Spleen (tissue), 7 donors: ENCODE measurements around the gene DTNBP1.

ENCODE experiments used
- CTCF ChIP-seq, 11 experiments: fragments of 200-600 bp in 7 of 11; fragments of 450-650 bp in 4 of 11; sonication (generic) in 4 of 11; IDR thresholded peaks in 8 of 11; conservative IDR thresholded peaks in 3 of 11; 1 replicate in 7 of 11; 2 replicates in 4 of 11; pipeline versions ENCODE4 v1.4.0 to v1.8.0; 2016 to 2021; ENCODE audit warnings: antibody characterized with exemption in 11 of 11, inconsistent platforms in 4 of 11, mild to moderate bottlenecking in 1 of 11
- POLR2A ChIP-seq, 3 donors: fragments of 450-650 bp; IDR thresholded peaks; one replicate each; pipeline ENCODE4 v1.5.1; 2017; ENCODE audit warnings: antibody characterized with exemption in 3 of 3, mild to moderate bottlenecking in 1 of 3
- POLR2AphosphoS5 ChIP-seq, 3 donors: sonication (generic); formaldehyde crosslinking; IDR thresholded peaks; one replicate each; pipeline ENCODE4 v1.5.1; 2017; ENCODE audit warnings: antibody characterized with exemption in 3 of 3
- donor health status: DM: no; HTN: no; CAD: no; lungs with moderate emphysema.
- donor health status: DM: no; HTN: no; CAD: no.
- donor health status: DM: no; HTN: no; CAD: no.

DNA sequence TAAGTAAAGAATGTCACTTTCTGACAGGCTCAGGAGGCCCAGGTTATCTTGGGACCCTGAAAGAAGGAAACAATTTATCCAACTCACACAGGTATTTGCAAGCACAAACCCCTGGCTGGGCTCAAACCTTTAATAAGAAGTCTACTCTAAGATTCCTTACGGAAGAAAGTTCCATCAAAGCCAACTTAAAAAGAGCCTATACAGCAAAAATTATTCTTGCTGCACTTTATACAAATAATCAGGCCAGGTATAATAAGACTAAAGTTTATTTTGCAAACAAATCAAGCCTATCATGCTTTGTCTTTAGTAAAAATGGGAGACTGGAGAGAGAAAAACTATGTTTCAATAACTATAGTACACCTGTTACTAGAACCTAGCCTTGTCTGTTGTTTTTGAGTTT, 102.1 kb downstream of the DTNBP1 start:
- TF ChIP-seq CTCF (IDR thresholded peaks at IDR 0.05 in 8 of 11, conservative IDR thresholded peaks at IDR 0.05 in 3 of 11) (no peak), POLR2AphosphoS5 (IDR thresholded peaks at IDR 0.05) (no peak), POLR2A (IDR thresholded peaks at IDR 0.05) (no peak)
